T follicular helper cell (primary cell): Measurements from ENCODE around the gene CELF2.

Source experiments
- DNase-seq: peaks from one replicate; pipeline ENCODE4 v3.0.0-alpha.2; 2020; ENCODE audit warnings: low read depth

Gene CELF2

GRCh38 chr10:11023009-11023953, 5.6 kb downstream of the CELF2 start:
- DNase-seq, result no peak

GRCh38 chr10:11024596-11024995, 6.9 kb downstream of the CELF2 start:
- DNase-seq, result no peak

GRCh38 chr10:11025978-11026377, 8.3 kb downstream of the CELF2 start:
- no peak for DNase-seq

GRCh38 chr10:11026773-11027172, 9.1 kb downstream of the CELF2 start:
- no peak for DNase-seq

- DNase-seq, result no peak
Observed at GRCh38 chr10:11034762-11035161, 17.1 kb downstream of the CELF2 start.

- DNase-seq, result no peak
Observed at GRCh38 chr10:11035301-11035991, 17.8 kb downstream of the CELF2 start.

GRCh38 chr10:11036424-11037011, 18.8 kb downstream of the CELF2 start:
- no peak for DNase-seq

GRCh38 chr10:11037991-11038390, 20.3 kb downstream of the CELF2 start:
- DNase-seq, result no peak

- no peak for DNase-seq
Observed at GRCh38 chr10:11042357-11042756, 24.7 kb downstream of the CELF2 start.

GRCh38 chr10:11043039-11043438, 25.4 kb downstream of the CELF2 start:
- no peak for DNase-seq

- no peak for DNase-seq
Observed at GRCh38 chr10:11043446-11044127, 25.9 kb downstream of the CELF2 start.

- no peak for DNase-seq
Observed at GRCh38 chr10:11045487-11045886, 27.8 kb downstream of the CELF2 start.

- no peak for DNase-seq
Observed at GRCh38 chr10:11045995-11046775, 28.5 kb downstream of the CELF2 start.

- DNase-seq, result no peak
Observed at GRCh38 chr10:11046776-11047160, 29.1 kb downstream of the CELF2 start.

- DNase-seq, result no peak
Observed at GRCh38 chr10:11048707-11049278, 31.1 kb downstream of the CELF2 start.

- no peak for DNase-seq
Observed at GRCh38 chr10:11049806-11050205, 32.1 kb downstream of the CELF2 start.

GRCh38 chr10:11050301-11051287, 32.9 kb downstream of the CELF2 start:
- DNase-seq, result no peak

GRCh38 chr10:11057018-11057417, 39.3 kb downstream of the CELF2 start:
- no peak for DNase-seq

GRCh38 chr10:11057448-11057847, 39.8 kb downstream of the CELF2 start:
- DNase-seq, result no peak

- DNase-seq, result no peak
Observed at GRCh38 chr10:11057994-11058393, 40.3 kb downstream of the CELF2 start.
